HG03378 (cell line): ENCODE measurements around the gene LSM3.

ENCODE experiments used
- ATAC-seq: cut with Tn5 transposase; IDR thresholded peaks from one replicate; pipeline ENCODE4 v1.9.1; 2021; ENCODE audit warnings: mild to moderate bottlenecking, moderate library complexity; ENCODE audit not compliant: unreplicated experiment

Gene LSM3

DNA sequence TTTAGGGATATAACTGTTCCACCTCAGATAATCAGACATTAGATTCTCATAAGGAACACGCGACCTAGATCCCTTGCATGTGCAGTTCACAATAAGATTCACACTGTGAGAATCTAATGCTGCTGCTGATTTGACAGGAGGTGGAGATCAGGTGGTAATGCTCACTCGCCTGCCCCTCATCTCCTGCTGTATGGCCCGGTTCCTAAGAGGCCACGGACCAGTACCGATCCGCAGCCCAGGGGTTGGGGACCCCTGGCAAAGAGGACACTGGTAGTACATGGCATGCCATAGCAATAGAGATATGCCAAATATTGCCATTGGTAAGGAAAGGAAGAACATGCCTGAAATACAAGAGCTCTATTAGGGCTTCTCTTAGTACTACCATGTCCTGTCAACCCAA, 59.7 kb downstream of the LSM3 start:
- no peak for ATAC-seq

GRCh38 chr3:14238930-14239329, 60.3 kb downstream of the LSM3 start:
- no peak for ATAC-seq

DNA sequence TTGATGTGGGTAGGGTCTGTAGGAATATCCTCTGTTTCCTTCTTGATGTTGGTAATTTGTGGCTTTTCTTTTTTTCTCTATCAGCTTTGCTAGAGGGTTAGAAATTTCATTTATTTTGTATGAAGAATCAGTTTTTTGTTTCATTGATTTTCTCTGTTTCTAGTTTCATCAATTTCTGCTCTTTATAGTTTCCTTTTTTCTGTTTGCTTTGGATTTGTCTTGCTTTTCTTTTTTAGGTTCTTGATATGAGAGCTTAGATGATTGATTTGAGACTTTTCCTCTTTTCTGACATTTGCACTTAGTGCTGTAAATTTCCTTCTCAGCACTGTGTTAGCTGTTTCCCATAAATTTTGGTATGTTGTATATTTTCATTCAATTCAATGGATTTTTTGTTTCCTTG, 61.3 kb downstream of the LSM3 start:
- no peak for ATAC-seq

- no peak for ATAC-seq
Observed at GRCh38 chr3:14240366-14240765, 61.7 kb downstream of the LSM3 start.

GRCh38 chr3:14241716-14242115, 63.1 kb downstream of the LSM3 start:
- no peak for ATAC-seq

DNA sequence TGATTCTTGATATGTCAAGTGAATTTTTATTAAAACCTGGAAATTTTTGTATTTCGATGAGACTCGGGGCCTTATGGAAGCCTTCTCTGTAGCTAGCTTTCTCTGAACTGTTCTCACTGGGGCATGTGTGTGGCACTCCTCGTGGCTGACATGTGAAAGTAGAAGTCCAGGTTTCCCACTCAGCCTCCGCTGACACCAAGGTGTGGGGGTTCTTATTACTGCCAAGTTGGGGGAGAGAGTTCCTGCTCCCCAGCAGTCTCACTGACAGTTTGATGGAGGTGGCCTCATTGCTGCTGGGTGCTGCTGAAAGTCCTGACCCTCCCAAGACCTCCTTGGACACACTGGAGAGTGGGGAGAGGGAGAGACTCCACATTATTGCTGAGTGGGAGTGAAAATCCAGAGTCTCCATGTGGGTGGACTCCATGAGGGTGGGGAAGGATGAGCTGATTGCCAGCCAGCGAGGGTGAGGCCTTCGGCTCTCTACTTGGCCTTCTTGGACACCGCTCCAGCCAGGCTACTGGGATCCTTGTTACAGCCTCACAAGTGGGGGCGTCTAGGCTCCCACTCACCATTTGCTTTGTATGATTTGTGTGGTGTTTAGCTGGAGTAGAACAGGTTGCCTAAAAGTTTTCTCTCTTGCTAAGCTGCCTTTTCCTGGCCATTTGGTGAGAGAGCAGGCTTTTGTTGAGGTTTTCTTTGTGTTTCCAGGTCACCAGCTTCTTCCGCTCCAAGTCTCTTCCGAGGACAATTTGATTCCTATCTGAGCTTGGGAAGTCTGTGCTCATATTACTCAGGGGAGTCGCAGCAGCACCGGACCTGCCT, 64.1 kb downstream of the LSM3 start:
- no peak for ATAC-seq

DNA sequence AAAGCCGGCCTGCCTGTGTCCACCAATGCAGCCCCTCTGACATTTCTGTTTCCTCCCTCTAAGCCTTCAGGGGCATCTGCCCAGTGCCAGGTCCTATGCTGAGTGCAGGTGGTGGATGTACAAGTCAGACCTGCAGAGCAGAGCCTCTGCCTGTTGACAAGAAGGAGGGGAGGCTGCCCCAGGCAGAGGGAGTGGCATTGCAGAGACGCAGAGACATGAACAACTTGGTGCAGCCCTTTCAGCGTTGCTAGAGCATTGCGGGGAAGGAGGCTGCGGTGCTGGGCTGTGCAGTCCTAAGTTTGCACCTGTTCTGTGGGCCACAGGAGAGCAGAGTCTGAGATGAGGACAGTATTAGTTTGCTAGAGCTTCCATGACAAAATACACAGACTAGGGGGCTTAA, 65.2 kb downstream of the LSM3 start:
- no peak for ATAC-seq

- no peak for ATAC-seq
Observed at GRCh38 chr3:14244521-14245247, 66.1 kb downstream of the LSM3 start.

- no peak for ATAC-seq
Observed at GRCh38 chr3:14245248-14245639, 66.6 kb downstream of the LSM3 start.

DNA sequence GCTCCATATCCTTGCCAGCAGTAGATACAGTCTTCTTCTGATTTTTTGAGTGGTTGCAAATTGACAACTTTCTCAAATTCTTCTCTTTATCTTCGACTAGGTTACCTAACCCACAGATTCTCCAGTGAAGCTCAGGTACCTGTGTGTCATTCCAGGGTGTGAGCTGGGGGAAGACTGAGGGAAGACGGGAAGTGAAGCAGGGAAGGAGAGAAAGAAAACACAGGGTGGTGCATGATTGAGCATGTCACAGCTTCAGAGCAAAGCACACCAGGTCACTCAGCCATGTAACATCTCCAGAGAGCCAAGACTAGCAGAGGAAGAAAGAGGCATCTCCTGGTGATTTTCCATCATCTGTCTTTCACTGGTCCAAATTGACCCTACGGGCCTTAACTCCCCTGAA, 67.2 kb downstream of the LSM3 start:
- ATAC-seq, result no peak

GRCh38 chr3:14246414-14246813, 67.8 kb downstream of the LSM3 start:
- no peak for ATAC-seq

- no peak for ATAC-seq
Observed at GRCh38 chr3:14248477-14248848, 69.8 kb downstream of the LSM3 start.

GRCh38 chr3:14248849-14249523, 70.4 kb downstream of the LSM3 start:
- no peak for ATAC-seq
